Heart right ventricle (tissue), 16 donors: ENCODE measurements around the gene PYCR2. TPM values are rescaled to one million over a fixed set of nuclear protein-coding genes. Genes with fewer than 3 reads are reported as not detected.

ENCODE experiments used
- ATAC-seq, 8 donors: fragments of 200-7000 bp; cut with Tn5 transposase; one replicate each; pipeline ENCODE4 v1.9.1; 2020; ENCODE audit warnings: mild to moderate bottlenecking in 8 of 8, moderate library complexity in 8 of 8, moderate number of reproducible peaks in 1 of 8
- DNase-seq, 2 donors: peaks; one replicate each; pipeline ENCODE4 v3.0.0-alpha.2; 2020
- H3K27ac ChIP-seq, 10 donors: fragments of 200-600 bp; sonication (generic) in 2 of 10; one replicate each; pipeline versions ENCODE4 v1.5.0 to v1.8.0; 2020 to 2022; ENCODE audit warnings: mild to moderate bottlenecking in 3 of 10
- H3K27me3 ChIP-seq, 7 donors: fragments of 200-600 bp; one replicate each; pipeline ENCODE4 v1.8.0; 2021 to 2022; ENCODE audit warnings: mild to moderate bottlenecking in 2 of 7
- H3K36me3 ChIP-seq, 9 donors: fragments of 200-600 bp; sonication (generic) in 1 of 9; one replicate each; pipeline versions ENCODE4 v1.5.0 to v1.8.0; 2020 to 2022; ENCODE audit warnings: mild to moderate bottlenecking in 2 of 9
- H3K4me1 ChIP-seq, 9 donors: fragments of 200-600 bp; sonication (generic) in 1 of 9; one replicate each; pipeline versions ENCODE4 v1.5.0 to v1.8.0; 2020 to 2022; ENCODE audit warnings: mild to moderate bottlenecking in 4 of 9
- H3K4me3 ChIP-seq, 10 donors: fragments of 200-600 bp; sonication (generic) in 2 of 10; one replicate each; pipeline versions ENCODE4 v1.5.0 to v1.8.0; 2020 to 2022; ENCODE audit warnings: mild to moderate bottlenecking in 7 of 10, moderate library complexity in 2 of 10
- H3K9me3 ChIP-seq, 11 donors: fragments of 200-600 bp in 10 of 11; sonication (generic) in 2 of 11; one replicate each; pipeline versions ENCODE4 v1.5.0 to v1.8.0; 2013 to 2022; ENCODE audit warnings: mild to moderate bottlenecking in 2 of 11, control low read depth in 1 of 11, moderate library complexity in 1 of 11
- WGBS, 2 donors: extraction: QIAGEN DNeasy Blood & Tissue Kit; methylation state at CpG; one replicate each; pipeline ENCODE4 v1.1.7; 2013; ENCODE audit warnings: inconsistent platforms in 1 of 2; 5-methylcytosine and 5-hydroxymethylcytosine counted together
- intact Hi-C, 10 donors: fragments of 100-400 bp; cut with DNase I; formaldehyde crosslinking; loops; one replicate each; pipeline versions ENCODE4 v1.11.1 to v1.14.2; 2022
- polyA plus RNA-seq, 2 donors: library from polyadenylated mRNA; stranded (reverse); fragments of 200-250 nt; gene quantifications; one replicate each; pipeline ENCODE4 v1.2.3, GENCODE V29; 2013
- total RNA-seq, 10 donors: library from RNA; stranded (reverse); fragmentation: NEBNext Ultra II Directional in 3 of 10; extraction: Animal tissue kit (Norgen Biotek cat#: 25700) in 3 of 10; gene quantifications; one replicate each; pipeline versions ENCODE4 v1.2.1 to v1.2.4, GENCODE V29; 2021 to 2023
- TF ChIP-seq, protein P1 (sequence below), 9 donors: fragments of 200-600 bp; sonication (generic) in 2 of 9; IDR thresholded peaks; one replicate each; pipeline versions ENCODE4 v1.5.0 to v1.8.0; 2021 to 2022; ENCODE audit warnings: antibody characterized with exemption in 9 of 9, mild to moderate bottlenecking in 5 of 9, moderate library complexity in 1 of 9
- donor health status: Arrhythmogenic right ventricular cardiomyopathy.
- donor health status: ischemic (EF 13 %, LVEDD 7.1; RV severe dilation, severe dysfunction).
- donor health status: healthy with polysubstance abuse.
- donor health status: DM: no; HTN: yes; CAD: no.
- donor health status: DM: no; HTN: no; CAD: no.
- donor health status: ischemic (EF 25% LVEDD 6.9; RV normal size, moderate dysfunction).
- donor health status: ischemic (EF 25% LVEDD 5.7; RV mildly dilated, moderate dysfunction).
- donor health status: healthy.
- donor health status: DM: yes; HTN: yes; CAD: no.
- donor health status: Ischemic cardiomyopathy.
- donor health status: ischemic (EF 35%, LVEDD 5.7; RV mildly dilated, moderate dysfunction).
- donor health status: nonischemic (EF 11% LVEDD 7.7; RV severe dilation, severe dysfunction).
- donor health status: DM: yes; HTN: yes; CAD: no.
- donor health status: PGD.
- donor health status: ischemic (EF 29% LVEDD 5.4; RV normal size, mild dysfunction).
- donor health status: nonischemic (EF 23%, LVEDD 6.1; RV moderate dilation, normal function).

Gene PYCR2
- total and polyA plus RNA-seq, 12 donors: 42.5 to 96.0 (median 62.7) TPM

DNA sequence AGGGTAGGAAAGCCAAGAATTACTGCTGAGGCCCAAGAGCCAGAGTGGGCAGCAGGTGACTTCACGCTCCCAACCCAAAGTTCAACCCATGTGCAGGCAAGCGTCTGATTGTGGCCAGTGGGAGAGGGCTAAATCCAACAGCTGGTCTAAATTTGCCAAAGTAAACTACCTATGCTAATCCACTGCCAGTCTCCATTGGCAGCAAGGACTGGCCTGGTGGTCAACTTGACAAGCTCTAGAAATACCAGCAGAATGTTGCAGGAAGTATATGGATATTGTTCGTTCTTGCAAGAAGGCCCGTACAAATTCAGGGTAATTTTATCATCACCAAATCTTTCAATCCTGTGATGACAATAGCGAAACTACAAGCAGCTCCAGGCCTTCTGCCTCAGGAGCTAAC lies 43.4 kb downstream of the PYCR2 start:
- intact Hi-C loops: loop anchor here in 3 of 10 donors (2.0 to 5.0 kb wide), 3 partner anchors 37 to 70 kb away; partner anchors contain the start of gene EPHX1 (in 3 of the 3)
- DNase-seq (no peak), ATAC-seq (no peak)
- TF ChIP-seq, protein P1, sequence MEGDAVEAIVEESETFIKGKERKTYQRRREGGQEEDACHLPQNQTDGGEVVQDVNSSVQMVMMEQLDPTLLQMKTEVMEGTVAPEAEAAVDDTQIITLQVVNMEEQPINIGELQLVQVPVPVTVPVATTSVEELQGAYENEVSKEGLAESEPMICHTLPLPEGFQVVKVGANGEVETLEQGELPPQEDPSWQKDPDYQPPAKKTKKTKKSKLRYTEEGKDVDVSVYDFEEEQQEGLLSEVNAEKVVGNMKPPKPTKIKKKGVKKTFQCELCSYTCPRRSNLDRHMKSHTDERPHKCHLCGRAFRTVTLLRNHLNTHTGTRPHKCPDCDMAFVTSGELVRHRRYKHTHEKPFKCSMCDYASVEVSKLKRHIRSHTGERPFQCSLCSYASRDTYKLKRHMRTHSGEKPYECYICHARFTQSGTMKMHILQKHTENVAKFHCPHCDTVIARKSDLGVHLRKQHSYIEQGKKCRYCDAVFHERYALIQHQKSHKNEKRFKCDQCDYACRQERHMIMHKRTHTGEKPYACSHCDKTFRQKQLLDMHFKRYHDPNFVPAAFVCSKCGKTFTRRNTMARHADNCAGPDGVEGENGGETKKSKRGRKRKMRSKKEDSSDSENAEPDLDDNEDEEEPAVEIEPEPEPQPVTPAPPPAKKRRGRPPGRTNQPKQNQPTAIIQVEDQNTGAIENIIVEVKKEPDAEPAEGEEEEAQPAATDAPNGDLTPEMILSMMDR (IDR thresholded peaks at IDR 0.05): no peak
- Histone ChIP-seq H3K27me3 (no peaks in the 10 kb centered on the region), H3K27ac (peak overlapping the region in 9 of 10 donors; percentile 85 to 98 (median 95)), H3K4me1 (peaks cover 30 to 65% (median 61%) of the 10 kb centered on the region in 9 donors), H3K9me3 (no peaks in the 10 kb centered on the region), H3K36me3 (peaks cover 0 to 26% (median 0%) of the 10 kb centered on the region in 9 donors), H3K4me3 (peak overlapping the region in 8 of 10 donors; percentile 90 to 100 (median 98))
- WGBS, 2 donors: 70 to 81% methylated on average over 5 of the region's 5 CpGs

DNA sequence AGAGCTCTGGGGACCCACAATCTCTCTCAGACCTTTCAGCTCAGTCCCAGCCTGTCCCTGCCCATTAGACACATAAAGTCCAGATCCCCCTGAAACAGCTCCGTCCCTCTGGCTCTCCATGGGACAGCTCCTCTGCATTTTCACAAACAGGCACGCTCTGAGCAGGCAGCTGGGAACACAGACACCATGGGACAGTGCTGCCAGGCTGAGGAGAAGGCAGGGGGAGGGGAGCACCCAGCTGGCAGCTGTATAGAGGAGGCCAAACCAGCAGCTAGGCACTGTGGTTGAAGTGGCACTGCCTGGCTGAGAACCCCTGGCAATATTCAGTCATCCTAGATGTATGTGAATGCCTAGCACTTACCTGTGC lies 43.8 kb downstream of the PYCR2 start:
- ATAC-seq (peak in 2 of 8 donors; percentile 27 to 35), DNase-seq (peak in 1 of 2 donors; percentile 27)
- Histone ChIP-seq H3K9me3 (no peaks in the 10 kb centered on the region), H3K36me3 (peaks cover 0 to 30% (median 0%) of the 10 kb centered on the region in 9 donors), H3K27me3 (no peaks in the 10 kb centered on the region), H3K4me3 (peak overlapping the region in 2 of 10 donors; percentile 95 to 99), H3K4me1 (peaks cover 30 to 65% (median 61%) of the 10 kb centered on the region in 9 donors), H3K27ac (peak overlapping the region in 6 of 10 donors; percentile 92 to 98 (median 96))
- TF ChIP-seq, protein P1 (IDR thresholded peaks at IDR 0.05): no peak
- WGBS, 2 donors: 48 to 64% methylated on average over 2 of the region's 2 CpGs
- intact Hi-C loops: loop anchor here in 3 of 10 donors (2.0 to 5.0 kb wide), 3 partner anchors 37 to 69 kb away; partner anchors contain the start of gene EPHX1 (in 3 of the 3)

DNA sequence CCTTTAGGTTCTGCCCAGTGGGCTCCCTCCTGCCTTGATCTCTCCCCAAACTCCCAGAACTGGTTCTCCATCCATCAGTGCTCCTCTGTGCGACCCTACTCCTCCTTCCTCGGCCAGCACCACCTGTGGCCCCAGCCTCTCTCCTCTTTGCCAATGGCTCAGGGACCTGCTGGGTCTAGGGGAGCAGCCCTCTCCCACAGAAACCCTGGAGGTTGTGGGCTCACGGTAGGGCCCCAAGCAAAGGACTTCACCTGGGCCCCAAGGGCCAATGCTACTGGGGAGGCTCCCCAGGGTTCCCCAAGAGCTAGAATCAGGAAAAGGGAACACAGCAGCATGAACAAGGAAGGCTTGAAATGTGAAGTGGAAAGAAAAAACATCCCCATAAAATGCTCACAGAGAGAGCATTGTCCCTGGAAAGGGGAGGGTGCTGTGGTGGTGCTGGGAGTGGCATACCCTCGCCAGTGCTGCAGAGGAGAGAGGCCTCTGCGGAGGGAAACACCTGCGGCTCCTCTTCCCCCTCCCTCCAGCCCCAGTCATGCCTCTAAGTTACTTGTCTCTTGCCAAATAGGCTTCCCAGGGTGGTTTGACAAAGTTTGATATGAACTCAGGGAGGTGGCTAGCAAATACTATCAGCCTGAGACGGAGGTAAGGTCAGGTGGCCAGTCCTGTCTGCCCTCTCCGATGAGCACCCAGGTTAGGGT lies 44.4 kb downstream of the PYCR2 start:
- WGBS, 2 donors: 76 to 80% methylated on average over 8 of the region's 8 CpGs
- Histone ChIP-seq H3K27ac (peak overlapping the region in 6 of 10 donors; percentile 22 to 96 (median 94)), H3K4me1 (peaks cover 30 to 65% (median 61%) of the 10 kb centered on the region in 9 donors), H3K36me3 (peaks cover 0 to 36% (median 0%) of the 10 kb centered on the region in 9 donors), H3K9me3 (no peaks in the 10 kb centered on the region), H3K27me3 (no peaks in the 10 kb centered on the region), H3K4me3 (peak overlapping the region in 1 of 10 donors; percentile 99)
- intact Hi-C loops: loop anchor here in 4 of 10 donors (2.0 to 10.0 kb wide), 5 partner anchors 33 to 95 kb away; partner anchors contain the start of gene EPHX1 (in 3 of the 4)
- TF ChIP-seq, protein P1 (IDR thresholded peaks at IDR 0.05): no peak
- ATAC-seq (no peak), DNase-seq (no peak)

DNA sequence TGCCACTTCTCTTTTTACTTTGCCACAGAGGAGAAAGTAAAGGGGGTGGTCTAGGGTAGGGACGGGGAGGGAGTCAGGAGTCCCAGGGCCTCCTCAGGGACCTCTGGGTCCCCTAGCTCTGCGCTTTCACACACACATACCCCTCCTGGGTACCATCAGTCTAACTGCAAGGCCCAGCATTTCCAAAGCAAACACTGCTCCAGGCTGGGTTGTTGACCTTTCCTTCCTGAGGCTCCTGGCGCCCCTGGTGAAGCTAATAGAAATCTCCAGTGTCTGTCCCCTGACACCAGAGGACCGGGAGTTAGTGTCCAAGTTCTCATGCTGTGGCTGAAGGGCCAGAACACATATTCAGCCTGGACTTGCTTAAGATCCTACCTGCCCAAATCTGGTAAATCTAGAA lies 45.8 kb downstream of the PYCR2 start:
- DNase-seq: no peak
- Histone ChIP-seq H3K9me3 (no peaks in the 10 kb centered on the region), H3K27ac (peak overlapping the region in 8 of 10 donors; percentile 17 to 95 (median 47)), H3K27me3 (no peaks in the 10 kb centered on the region), H3K4me3 (no peak overlapping the region), H3K4me1 (peaks cover 30 to 61% (median 58%) of the 10 kb centered on the region in 9 donors), H3K36me3 (peaks cover 0 to 50% (median 12%) of the 10 kb centered on the region in 9 donors)
- intact Hi-C loops: loop anchor here in 2 of 10 donors (5.0 to 10.0 kb wide), 2 partner anchors 34 to 97 kb away; no protein-coding TSS in a partner anchor
- no peak for ATAC-seq
- TF ChIP-seq, protein P1 (IDR thresholded peaks at IDR 0.05): no peak
- 68% methylated on average over 4 of the region's 4 CpGs for WGBS, 2 donors
